ENCODE results near the gene ARHGAP24.

DNA sequence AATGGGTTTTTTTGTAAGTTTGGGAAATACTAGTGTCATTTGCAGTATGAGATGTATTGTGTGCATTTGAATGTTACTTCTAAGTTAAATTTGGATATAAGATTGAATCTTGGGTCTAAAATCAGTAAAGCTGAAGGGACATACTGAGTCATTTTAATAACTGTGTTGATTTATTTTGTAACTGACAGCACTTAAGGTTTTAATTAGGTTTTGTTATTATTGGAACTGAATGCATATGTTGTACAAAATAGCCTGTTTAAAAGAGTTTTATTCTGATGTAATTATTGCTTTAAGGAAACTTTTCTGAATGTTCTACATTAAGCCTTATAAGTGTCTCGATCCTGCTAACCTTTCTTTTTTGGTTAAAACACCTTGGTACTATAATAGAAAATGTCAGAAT is 488.3 kb downstream of the ARHGAP24 start:
- TF ChIP-seq BHLHE40 (IDR thresholded peaks at IDR 0.05; ENCODE audit: borderline replicate concordance) (no peak), ZNF384 (IDR thresholded peaks at IDR 0.05) (no peak), ELF4 (IDR thresholded peaks at IDR 0.05) (no peak), FOXM1 (IDR thresholded peaks at IDR 0.05; ENCODE audit: borderline replicate concordance) (no peak), SP1 (IDR thresholded peaks at IDR 0.05) (no peak)
- TF ChIP-seq, protein P1, sequence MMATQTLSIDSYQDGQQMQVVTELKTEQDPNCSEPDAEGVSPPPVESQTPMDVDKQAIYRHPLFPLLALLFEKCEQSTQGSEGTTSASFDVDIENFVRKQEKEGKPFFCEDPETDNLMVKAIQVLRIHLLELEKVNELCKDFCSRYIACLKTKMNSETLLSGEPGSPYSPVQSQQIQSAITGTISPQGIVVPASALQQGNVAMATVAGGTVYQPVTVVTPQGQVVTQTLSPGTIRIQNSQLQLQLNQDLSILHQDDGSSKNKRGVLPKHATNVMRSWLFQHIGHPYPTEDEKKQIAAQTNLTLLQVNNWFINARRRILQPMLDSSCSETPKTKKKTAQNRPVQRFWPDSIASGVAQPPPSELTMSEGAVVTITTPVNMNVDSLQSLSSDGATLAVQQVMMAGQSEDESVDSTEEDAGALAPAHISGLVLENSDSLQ (IDR thresholded peaks at IDR 0.05) = no peak
